Fibroblast of upper back skin (primary cell): ENCODE results near the gene MAGI2.

ENCODE experiments used
- DNase-seq: peaks from one replicate; pipeline ENCODE4 v3.0.0-alpha.2; 2013

The MAGI2 gene

DNA sequence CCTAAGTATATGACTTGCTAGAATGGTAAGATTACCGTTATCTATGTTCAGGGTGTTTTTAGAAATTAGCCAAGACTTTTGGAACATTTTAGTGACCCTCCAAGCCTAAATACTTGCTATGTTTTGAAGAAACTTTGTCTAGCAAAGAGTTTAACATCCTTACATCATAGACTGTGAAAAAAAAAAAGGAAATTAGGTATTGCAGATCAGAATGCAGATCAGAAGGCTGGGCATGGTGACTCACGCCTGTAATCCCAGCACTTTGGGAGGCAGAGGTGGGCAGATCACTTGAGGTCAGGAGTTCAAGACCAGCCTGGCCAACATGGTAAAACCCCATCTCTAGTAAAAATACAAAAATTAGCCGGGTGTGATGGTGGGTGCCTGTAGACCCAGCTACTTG lies 10.7 kb downstream of the MAGI2 start:
- peak; percentile 30 for DNase-seq

DNA sequence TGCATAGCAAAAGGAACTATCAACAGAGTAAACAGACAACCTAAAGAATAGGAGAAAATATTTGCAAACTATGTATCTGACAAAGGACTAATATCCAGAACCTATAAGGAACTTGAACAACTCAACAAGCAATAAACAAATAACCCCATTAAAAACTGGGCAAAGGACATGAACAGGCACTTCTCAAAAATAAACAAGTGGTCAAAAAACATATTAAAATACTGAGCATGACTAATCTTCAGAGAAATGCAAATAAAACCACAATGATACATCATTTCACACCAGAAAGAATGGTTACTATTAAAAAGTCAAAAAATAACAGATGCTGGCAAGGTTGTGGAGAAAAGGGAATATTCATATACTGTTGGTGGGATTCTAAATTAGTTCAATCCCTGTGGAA lies 17.1 kb downstream of the MAGI2 start:
- DNase-seq: no peak

DNA sequence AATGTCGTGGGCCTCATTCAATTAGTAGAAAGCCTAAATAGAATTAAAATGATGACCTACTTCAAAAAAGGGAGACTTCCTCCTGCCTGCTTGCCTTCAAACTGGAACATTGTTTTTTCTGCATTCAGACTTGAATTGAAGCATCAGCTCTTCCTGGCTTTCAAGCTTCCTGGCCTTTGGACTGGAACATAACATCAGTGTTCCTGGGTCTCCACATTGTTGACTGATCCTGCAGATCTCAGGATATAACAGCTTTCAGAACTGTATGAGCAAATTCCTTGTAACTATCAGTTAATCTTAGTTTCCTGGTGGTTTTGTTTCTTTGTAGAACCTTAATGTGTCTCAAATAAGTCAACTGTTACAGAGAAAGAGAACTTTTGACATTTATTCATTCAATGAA lies 18.6 kb downstream of the MAGI2 start:
- no peak for DNase-seq

DNA sequence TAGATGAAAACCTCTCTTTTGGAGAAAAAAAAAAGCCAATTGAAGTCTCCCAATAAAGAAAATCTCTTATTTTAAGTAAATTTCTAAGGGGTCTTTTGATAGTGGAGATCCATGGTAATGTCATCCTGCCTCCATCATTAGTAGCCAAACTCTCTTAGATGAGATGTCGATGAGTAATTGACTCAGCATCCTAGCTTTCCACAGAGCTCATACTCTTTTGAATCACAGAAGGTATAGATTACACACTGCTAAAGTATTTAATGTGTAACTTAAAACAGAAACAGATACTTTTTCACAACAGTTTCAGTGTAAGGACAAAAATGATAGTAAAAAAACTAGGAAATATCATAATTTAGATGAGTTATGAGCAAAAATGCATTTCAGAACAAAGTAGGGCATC lies 19.4 kb downstream of the MAGI2 start:
- peak; percentile 87 for DNase-seq

DNA sequence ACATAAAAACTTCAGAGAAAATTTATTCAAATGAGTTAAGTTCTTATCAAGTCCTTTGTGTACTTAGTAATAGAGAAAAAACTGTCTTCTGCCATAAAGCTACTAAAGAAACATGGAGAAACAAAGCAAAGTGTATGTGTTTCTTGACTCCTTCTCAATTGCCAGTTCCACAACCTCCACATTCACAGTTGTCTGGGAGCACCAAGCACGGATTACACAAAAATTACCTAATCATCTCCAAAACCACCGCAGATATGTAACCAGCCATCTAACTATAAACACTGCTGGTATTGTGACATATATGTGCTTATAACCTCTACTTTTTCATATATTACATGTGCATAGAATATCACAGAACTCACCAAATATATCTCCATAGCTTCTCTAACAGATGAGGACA lies 23.1 kb downstream of the MAGI2 start:
- no peak for DNase-seq

DNA sequence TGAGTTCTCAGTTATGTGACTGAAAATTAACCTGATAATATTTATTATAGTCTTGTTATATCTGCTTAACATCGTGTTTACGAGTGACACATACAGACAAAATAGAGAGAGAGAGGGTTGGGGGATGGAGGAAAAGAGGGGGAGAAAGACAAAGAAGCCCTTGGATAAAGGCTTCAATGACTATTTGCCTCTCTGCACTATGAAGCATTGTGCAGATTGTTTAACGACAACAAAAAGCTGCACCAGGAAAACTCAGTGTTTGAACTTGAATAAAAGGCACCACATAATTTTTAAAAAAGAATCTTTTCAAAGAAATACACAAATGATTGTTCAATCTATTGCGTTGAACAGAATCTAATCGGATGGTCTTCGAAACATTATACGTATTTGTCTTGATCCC lies 27.8 kb downstream of the MAGI2 start:
- no peak for DNase-seq

DNA sequence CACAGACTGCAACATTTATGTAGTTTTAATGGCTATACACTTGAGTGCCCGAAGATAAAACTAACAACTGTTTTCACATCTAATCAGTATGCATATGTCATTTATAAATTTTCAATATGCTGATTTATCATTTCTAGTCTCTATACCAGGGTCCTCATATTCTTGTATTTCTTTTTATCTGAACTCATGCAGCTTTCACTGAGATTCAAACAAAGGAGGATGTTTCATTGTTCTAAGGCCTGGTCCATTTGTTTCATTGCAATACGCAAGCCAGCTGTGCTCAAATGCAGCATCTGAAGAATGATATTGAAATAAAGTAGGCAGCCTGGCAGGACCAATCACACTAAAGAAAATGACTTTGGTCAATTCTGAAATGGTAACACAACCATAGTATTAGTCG lies 31.7 kb downstream of the MAGI2 start:
- DNase-seq: no peak

DNA sequence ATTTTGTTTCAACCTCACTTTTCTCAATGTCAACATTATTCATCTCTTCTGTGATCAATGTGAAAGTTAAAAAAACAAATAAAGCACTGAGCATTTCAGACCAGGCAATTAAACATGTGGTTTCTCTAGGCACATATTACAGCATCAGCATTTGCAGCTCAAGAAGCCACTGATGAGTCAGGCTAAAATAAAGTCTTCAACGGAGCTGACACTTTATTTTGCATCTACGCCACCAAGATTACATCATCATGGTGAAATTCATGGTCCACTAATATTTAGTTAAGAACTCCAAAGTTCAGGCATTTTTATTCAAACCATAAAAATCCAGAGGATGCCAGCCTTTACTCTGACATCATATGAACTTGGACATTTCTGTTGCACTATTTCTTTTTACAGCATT lies 33.0 kb downstream of the MAGI2 start:
- peak; percentile 92 for DNase-seq

DNA sequence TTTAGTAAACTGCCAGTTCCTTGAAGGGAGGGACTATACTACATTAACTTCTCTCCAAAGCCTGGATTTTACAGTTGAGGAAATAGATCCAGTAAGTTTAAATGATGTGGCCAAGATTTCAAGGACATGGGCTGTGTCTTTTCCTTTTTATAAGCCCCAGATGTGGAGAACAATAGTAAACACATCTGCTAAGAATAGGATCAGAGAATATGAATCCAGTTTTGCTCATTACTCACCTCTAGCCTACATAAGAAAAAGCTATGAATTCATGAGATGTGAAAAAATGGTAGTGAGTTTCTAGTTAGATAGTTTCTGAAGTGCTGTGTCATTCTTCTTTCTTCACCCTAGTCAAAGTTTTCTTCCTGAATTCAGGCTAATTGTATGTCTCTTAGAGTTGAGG lies 38.6 kb downstream of the MAGI2 start:
- DNase-seq: no peak

DNA sequence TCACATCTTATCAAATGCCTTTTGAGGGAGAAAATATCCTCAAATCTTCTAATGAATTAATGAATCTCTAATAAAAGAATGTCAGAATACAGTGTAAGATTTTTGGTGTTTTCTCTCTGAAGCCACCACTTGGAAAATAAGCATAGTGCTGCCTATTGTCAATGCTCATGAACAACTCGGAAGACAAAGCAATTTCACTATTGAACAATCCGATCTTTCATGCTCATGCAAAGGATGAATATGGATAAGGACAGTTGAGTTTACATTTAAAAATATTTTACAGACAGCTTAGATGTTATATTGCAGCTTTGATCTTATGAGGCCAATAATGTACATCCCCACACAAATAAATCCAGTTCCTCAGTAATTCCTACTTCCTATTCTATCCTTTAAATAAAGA lies 40.6 kb downstream of the MAGI2 start:
- no peak for DNase-seq

DNA sequence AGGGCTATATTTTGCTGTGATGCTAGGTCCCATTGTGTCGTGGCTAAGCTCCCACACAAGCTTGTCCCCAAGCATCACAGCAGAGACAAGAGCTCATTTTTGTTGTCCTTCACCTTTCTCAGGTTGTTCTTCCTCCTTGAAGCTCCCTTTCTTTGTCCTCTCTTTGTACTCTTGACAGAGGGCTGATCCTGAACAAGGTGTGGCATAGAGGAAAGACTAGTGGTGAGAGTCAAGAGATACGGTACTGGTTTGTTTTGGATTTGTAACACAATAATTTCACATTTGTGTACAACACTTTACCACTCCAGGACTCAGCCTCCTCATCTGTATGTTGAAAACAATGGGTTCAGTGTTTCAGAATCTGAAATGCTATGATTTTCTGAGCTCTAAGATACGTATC lies 41.0 kb downstream of the MAGI2 start:
- DNase-seq: no peak

DNA sequence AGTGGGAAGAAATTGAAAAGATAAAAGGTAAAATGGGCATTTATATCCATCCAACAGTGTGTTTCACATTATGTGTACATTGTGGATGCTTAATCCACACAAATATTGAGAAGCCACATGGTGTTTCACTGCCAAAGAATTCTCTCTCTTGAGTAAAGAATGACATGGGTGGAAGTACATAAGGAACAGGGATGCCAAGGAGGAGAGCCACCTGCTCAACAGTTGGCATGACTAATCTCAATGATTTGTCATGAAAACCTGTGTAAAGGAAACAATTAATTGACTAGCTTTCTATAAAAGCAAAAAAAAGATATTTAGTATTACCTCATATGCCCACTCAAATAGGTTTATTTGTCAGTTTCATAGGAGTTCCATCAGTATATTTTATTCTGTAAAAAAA lies 43.1 kb downstream of the MAGI2 start:
- DNase-seq: no peak

DNA sequence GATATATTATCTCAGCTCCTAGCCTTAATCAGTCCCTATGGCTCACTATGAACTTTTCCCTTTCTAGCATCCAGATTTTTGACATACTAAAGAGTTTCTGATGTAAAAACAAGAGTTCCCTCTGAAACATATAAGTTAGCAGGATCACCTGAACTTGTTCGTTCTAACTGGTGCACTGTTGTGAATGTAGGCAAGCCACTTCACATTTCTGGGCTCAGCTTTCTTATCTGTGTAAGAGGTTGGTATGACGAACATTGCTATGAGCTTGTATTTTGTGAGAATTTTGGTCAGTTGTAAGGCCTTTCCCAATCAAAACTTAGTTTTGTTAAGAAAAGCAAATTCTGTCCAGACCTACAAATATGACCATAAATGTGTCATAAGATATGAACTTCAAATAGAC lies 46.1 kb downstream of the MAGI2 start:
- no peak for DNase-seq

DNA sequence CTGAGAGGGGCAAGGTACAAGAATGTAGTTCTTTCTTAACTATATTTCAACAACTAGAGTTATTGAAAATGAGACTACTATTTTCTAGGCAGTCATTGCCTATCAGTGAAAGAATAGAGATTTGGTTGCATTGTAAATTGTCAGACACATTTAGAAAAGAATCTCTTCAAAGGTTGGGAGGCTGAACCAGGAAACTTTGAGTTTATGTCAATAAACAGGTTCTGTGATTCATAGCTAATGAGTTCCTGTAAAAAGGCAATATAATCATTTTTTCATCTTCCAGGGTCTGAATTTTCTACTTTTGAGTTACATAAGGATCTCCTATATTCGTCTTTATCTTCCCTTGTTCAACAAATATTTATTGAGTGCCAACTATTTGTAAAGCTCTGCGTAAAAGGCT lies 47.1 kb downstream of the MAGI2 start:
- no peak for DNase-seq

DNA sequence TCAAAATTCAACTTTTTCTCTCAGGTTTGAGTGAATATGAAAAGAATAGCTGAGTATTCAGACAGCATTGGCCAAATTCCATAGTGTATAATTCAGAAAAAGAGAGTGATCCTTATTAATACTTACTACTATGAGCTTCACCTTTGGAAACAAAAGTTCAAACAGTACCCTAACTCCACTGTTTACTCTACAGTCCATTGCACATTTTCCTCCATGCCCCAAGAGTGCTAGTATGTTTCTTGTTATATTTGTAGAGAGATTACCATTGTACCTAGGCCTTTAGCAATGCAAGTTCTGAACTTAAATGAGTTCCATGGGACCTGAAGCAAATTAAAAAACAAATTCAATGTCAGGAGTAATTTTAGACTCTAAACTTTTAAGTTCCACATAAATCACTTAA lies 48.1 kb downstream of the MAGI2 start:
- DNase-seq: no peak

DNA sequence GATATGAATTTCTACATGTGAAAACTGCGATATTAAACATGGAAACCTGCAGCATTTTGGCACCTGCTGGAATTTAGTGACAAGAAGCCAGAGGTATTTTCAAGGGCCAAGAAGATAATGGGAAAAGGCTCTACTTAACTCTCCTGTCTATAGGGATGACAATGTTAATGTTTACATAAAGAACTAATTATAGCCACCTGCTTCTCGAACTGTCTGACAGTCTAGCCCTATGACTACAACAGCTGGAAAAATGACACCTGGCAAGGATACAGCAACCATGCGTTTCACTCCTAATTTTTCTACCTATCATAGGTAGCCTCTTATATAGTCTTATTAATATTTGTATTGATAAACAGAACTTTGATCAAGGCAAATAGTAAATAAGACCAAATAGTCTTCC lies 49.6 kb downstream of the MAGI2 start:
- no peak for DNase-seq

DNA sequence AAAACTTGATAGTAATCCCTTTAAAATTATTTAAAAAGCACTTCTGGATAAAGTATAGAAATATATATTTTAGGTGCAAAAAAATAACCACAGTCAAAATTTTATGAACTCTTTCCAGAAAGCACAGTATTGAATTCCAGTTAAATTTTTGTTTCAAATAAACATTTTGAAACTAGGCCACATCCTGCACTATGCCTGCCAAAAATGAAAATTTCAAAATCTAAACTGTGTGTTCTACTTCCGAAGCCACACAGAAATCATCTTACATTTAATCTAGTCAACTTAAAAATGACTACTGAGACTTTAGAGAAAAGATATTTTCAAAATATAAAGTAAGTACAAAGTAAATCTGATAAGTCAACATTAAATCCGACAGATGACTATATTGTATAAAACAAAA lies 50.0 kb downstream of the MAGI2 start:
- DNase-seq: peak; percentile 43

DNA sequence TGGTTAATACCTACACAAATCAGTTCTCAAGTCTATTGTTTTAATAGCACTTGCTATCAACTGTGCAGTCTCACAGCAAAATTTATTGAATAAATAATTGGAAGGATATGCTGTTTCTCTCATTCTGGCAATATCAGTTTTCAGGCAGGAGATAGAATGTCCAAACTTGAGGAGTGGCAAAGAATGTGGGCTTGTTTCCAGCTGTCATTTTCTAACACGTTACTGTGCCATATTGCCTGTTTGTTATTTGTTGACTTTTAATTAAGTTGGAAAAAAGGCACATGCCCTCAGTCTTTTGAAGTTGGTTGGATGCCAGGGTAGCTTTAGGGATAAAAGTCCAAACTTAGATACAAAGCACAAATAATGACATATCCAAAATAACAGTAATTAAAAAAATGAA lies 52.2 kb downstream of the MAGI2 start:
- no peak for DNase-seq

DNA sequence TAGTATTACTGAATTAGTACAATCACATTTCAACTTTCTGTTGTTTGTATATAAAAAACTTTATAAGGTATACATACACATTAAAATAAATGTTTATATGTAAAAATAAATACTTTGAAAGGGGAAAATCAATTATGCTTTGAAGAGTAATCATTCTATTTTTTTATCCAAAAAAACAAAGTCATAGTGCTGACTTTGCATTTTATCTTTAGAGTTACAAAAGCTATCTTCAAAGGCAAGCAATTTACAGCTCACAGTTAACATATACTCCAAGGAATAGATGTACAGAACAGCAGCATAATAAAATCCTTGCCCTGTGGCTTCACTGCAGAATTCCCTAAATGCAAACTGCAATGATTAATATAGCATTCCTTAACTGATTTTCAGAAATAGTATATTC lies 53.2 kb downstream of the MAGI2 start:
- no peak for DNase-seq

DNA sequence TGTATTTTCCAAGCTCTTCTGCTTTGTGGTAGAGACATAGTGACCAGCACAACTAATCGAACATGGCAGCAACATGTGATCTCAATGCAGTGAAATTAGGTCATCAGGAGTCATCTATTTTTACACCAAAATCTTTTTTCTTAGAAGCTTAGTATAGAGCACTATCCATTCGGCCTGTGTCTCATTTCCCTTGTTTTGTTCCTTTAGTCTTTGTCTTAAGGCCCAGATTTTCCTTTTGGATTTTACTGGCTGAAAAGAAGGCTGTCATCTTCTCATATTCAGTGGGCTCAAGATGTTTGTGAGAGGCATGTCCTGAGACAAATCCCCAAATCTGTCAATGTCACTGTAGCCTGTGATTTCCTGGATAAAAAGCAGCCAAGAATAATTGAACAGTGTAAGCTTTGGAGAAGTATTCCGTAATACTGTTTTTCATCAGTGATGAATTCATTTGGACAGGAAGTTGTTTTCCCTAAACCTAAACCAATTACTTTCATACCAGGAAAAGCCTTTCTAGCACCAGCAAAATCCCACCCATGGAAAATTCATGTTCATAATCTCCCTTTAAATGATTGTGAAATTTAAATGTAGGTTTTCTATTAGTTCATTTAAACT lies 55.2 kb downstream of the MAGI2 start:
- no peak for DNase-seq

DNA sequence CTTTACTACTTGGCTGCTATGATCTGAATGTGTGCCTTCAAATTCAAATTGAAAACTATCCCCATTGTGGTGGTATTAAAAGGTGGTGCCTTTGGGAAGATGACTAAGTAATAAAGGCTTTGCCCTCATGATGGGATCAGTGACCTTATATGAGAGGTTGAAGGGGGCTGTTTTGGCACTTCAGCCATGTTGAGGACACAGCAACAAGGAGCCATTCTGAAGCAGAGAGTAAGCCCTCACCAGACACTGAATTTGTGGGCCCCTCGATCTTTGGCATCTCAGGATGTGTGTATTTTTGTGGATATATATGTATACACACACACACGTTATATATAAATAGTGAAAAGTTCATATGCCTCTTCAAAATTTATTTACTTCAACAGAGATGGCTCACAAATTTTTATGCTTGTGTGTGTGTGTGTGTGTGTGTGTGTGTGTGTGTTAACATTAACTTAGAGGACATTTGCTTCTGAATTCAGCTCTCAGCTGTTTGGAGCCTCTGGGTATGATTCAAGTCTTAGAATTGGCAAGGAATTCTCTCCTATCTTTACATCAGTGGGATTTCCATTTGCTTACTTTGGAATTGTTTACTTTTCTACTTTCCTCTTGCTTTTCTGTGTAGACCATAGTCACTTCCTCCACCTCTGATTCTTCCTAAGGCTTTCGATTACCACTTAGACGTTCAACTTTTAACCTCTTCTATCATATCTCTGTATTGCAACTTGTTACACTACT lies 66.6 kb downstream of the MAGI2 start:
- peak; percentile 9 for DNase-seq

DNA sequence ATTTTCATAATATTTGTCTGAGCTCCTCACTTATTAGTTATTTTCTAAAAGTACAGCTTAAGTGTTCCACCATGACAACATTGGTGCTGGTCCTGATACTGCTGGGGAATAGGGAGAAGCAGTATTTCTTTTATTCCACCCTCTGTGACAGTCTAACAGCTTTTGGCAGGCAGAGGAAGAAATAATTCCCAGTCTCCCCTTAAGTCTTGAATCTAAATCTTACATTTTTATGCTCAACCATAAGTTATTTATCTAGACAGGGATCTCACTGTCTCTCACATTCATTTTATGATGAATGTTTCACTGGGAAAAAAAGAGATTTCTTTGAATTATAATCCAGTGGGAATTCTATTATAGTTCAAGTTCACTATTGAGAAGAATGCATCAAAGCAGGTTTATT lies 71.5 kb downstream of the MAGI2 start:
- no peak for DNase-seq

DNA sequence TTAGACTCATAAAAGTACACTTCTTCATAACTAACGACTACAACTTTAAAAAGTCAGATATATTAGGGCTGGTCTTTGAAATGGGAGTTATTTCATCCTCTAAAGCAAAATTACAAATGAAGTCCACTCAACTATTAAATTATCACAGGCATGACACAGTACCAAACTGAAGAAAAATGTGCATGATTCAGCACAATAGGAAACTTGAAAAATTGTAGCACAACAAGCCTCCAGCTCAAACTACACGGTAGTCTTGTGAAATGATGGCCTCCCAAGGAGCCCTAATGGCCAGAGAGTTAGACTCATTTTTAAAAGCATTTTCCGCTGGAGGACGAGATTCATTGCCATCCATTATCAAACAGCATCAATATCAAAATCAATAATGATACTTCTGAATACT lies 76.4 kb downstream of the MAGI2 start:
- peak; percentile 39 for DNase-seq

DNA sequence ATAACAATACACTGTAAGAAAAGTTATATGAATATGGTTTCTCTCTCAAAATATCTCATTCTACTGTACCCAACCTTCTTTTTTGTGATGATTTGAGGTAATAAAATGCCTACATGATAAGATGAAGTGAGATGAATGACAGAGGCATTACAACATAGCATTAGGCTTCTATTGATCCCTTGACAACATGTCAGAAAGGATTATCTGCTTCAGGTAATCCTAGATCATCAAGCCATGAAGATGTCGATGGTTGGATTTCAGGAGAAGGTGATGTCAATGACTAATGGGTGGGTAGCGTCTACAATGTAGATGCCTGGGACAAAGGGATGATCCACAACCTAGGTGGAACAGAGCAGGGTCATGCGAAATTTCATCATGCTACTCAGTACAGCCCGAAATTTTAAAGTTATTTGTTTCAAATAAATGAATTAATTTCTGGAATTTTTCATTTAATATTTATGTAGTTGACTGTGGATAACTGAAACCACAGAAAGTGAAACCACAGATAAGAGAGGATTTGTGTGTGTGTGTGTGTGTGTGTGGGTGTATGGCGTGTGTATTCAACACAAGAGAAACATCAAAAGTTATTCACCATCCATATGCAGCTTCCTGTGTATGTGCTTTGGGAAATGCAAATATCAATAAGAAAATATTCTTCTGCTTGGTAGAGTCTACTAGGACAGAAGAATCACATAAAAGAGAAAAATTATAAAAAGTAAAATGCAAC lies 77.0 kb downstream of the MAGI2 start:
- no peak for DNase-seq

DNA sequence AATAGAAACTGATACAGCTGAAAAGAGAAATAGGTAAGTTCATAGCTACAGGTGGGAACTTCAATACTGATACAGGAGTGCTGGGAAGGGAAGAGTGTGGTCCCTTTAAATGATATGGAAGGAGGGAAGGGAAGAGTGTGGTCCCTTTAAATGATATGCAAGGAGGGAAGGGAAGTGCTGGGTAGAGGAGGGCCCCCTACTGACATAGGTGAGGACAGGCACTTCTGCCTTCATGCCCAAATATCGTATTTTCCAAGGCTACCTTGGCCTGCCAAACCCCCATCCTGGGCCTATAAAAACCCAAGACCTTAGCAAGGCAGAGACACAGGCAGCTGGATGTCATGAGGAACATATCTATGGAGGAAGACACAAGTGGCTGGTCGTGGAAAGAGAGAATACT lies 92.3 kb downstream of the MAGI2 start:
- no peak for DNase-seq
